ENCODE results near the gene ABHD11.
"Not testable (repeated sequence)": the region's sequence is repeated elsewhere in the genome, so short reads cannot be mapped to it uniquely, and the experiment has no call there.

The ABHD11 gene, protein sequence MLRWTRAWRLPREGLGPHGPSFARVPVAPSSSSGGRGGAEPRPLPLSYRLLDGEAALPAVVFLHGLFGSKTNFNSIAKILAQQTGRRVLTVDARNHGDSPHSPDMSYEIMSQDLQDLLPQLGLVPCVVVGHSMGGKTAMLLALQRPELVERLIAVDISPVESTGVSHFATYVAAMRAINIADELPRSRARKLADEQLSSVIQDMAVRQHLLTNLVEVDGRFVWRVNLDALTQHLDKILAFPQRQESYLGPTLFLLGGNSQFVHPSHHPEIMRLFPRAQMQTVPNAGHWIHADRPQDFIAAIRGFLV

GRCh38 chr7:73738612-73739386 is at the start of gene ABHD11:
ABHD11 (minus strand) TSS chr7:73738802; CDS start chr7:73738770, 32 bp downstream.
- DNase-seq, result peak; percentile 97

GRCh38 chr7:73787786-73788048 is 49.1 kb upstream of the ABHD11 start:
- DNase-seq, result not testable (repeated sequence)

DNA sequence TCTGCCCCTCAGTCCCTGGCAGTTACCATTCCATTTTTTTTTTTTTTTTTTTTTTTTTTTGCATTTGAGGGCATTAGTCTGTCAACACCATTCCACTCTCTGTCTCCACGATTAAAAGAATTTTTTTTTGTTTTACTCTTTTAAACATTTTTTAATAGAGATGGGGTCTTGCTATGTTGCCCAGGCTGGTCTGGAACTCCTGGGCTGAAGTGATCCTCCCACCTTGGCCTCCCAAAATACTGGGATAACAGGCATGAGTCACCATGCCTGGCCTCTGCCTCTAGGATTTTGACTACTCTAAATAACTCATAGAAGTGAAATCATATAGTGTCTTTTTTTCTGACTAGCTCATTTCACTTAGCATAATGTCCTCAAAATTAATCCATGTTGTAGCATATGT is 48.0 kb upstream of the ABHD11 start:
- no peak for DNase-seq

DNA sequence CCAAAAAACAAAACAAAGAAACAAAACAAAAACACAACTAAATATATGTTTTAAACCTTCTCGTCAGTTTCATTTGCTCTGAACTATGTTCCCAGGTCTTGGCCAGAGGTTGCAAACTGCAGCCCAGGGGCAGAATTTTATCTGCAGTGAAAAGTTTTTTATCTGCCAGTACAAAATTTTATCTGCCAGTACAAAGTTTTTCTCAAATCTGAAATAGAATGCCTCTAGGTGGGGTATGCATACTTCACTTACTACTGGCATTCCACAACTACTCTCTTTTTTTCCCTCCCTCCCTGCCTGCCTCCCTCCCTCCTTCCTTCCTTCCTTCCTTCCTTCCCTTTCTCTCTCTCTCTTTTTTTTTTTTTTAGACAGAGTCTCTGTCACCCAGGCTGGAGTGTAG is 40.9 kb upstream of the ABHD11 start:
- no peak for DNase-seq

- DNase-seq, result no peak
These were observed 40.3 kb upstream of the ABHD11 start for GRCh38 chr7:73778801-73779389.

DNA sequence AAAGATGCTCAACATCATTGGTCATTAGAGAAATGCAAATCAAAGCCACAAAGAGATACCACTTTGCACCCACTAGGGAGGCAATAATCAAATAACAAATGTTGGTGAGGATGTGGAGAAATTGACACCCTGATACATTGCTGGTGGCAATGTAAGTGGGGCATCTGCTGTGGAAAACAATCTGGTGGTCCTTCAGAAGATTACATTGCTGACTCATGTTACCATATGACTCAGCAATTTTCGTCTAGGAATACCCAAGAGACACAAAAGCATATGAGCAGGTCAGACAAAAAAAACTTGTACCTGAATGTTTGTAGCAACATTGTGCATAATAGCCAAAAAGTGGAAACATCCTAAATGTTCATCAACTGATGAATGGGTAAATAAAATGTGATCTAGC is 36.3 kb upstream of the ABHD11 start:
- DNase-seq, result no peak

- no peak for DNase-seq
These were observed 35.3 kb upstream of the ABHD11 start for GRCh38 chr7:73773700-73774517.

GRCh38 chr7:73770860-73771670 is 32.5 kb upstream of the ABHD11 start:
- DNase-seq, result no peak

GRCh38 chr7:73770002-73770859 is 31.6 kb upstream of the ABHD11 start, which contains the start of gene CLDN3:
CLDN3 (minus strand) TSS chr7:73770270; CDS start chr7:73770049, 221 bp downstream.
- DNase-seq, result peak; percentile 69

- DNase-seq, result no peak
These were observed 30.9 kb upstream of the ABHD11 start for GRCh38 chr7:73769481-73770001.

- DNase-seq, result peak; percentile 28
These were observed 30.3 kb upstream of the ABHD11 start for GRCh38 chr7:73768641-73769480.

GRCh38 chr7:73766556-73767229 is 28.1 kb upstream of the ABHD11 start:
- no peak for DNase-seq

- no peak for DNase-seq
These were observed 24.0 kb upstream of the ABHD11 start for GRCh38 chr7:73762659-73762999.

- peak; percentile 14 for DNase-seq
These were observed 23.5 kb upstream of the ABHD11 start for GRCh38 chr7:73761854-73762658.

DNA sequence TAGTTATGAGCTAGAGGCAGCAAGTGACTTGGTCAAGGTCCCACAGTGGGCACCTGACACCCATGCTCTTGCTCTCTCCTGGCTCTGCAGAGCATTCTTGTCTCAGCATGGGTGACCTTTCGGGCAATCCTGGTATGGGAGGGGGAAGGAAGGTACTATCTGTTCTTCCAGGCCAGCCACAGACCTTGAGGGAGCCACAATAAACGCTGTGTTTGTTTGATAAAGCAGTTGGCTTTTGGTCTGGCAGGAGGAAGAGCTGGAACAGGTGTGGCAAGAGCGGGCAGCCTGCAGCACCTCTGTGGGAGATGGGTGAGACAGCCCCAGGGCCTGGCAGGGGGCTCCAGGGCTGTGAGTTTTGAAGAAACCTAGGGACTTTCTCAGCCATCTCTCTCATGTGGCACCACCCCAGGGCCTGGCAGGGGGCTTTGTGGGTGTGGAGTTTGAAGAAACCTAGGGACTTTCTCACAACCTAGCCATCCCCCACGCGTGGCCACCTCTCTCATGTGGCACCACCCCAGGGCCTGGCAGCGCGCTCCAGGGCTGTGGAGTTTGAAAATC is 20.1 kb upstream of the ABHD11 start:
- no peak for DNase-seq

- no peak for DNase-seq
These were observed 11.6 kb upstream of the ABHD11 start for GRCh38 chr7:73749931-73750776.

- DNase-seq, result no peak
These were observed 7.8 kb upstream of the ABHD11 start for GRCh38 chr7:73746378-73746777.

All from retina (tissue), 1 donor.